Stimulated activated CD8-positive, alpha-beta memory T cell treated with anti-CD3 and anti-CD28 coated beads, Interleukin-7, amount 100 ng/mL, for 1 hour (primary cell): ENCODE results near the gene DPF3.

Experiments used
- DNase-seq, 2 donors: peaks; one replicate each; pipeline ENCODE4 v3.0.0-alpha.2; 2020; ENCODE audit warnings: low read depth in 2 of 2

DPF3 gene

GRCh38 chr14:72646861-72647528 is 246.9 kb downstream of the DPF3 start:
- DNase-seq, result no peak

GRCh38 chr14:72645706-72646105 is 248.2 kb downstream of the DPF3 start:
- no peak for DNase-seq

- no peak for DNase-seq
Measured at GRCh38 chr14:72644758-72645489, 249.0 kb downstream of the DPF3 start.

- no peak for DNase-seq
Measured at GRCh38 chr14:72644038-72644437, 249.9 kb downstream of the DPF3 start.

- no peak for DNase-seq
Measured at GRCh38 chr14:72643317-72643801, 250.5 kb downstream of the DPF3 start.

GRCh38 chr14:72640911-72641485 is 252.9 kb downstream of the DPF3 start:
- no peak for DNase-seq

GRCh38 chr14:72638021-72638420 is 255.9 kb downstream of the DPF3 start:
- no peak for DNase-seq

- no peak for DNase-seq
Measured at GRCh38 chr14:72636871-72637270, 257.0 kb downstream of the DPF3 start.

GRCh38 chr14:72636094-72636493 is 257.8 kb downstream of the DPF3 start:
- DNase-seq, result no peak

- DNase-seq, result no peak
Measured at GRCh38 chr14:72634691-72635616, 258.9 kb downstream of the DPF3 start.

- DNase-seq, result no peak
Measured at GRCh38 chr14:72633551-72633950, 260.4 kb downstream of the DPF3 start.

- no peak for DNase-seq
Measured at GRCh38 chr14:72632727-72633126, 261.2 kb downstream of the DPF3 start.

GRCh38 chr14:72631401-72631800 is 262.5 kb downstream of the DPF3 start:
- DNase-seq, result no peak

- DNase-seq, result no peak
Measured at GRCh38 chr14:72630374-72630773, 263.5 kb downstream of the DPF3 start.

- no peak for DNase-seq
Measured at GRCh38 chr14:72629534-72629933, 264.4 kb downstream of the DPF3 start.

GRCh38 chr14:72625689-72626088 is 268.2 kb downstream of the DPF3 start:
- no peak for DNase-seq

- no peak for DNase-seq
Measured at GRCh38 chr14:72621387-72622065, 272.4 kb downstream of the DPF3 start.

GRCh38 chr14:72619881-72620280 is 274.0 kb downstream of the DPF3 start:
- DNase-seq, result no peak

GRCh38 chr14:72619111-72619571 is 274.8 kb downstream of the DPF3 start:
- no peak for DNase-seq

GRCh38 chr14:72618424-72618823 is 275.5 kb downstream of the DPF3 start:
- DNase-seq, result no peak

GRCh38 chr14:72617391-72618031 is 276.4 kb downstream of the DPF3 start:
- no peak for DNase-seq
